ENCODE measurements around the gene KLRC1.
"Not testable (repeated sequence)": the region's sequence is repeated elsewhere in the genome, so short reads cannot be mapped to it uniquely, and the experiment has no call there.

The KLRC1 gene

GRCh38 chr12:10453156-10453555 is at the start of gene KLRC1:
KLRC1 (minus strand) TSS chr12:10453377; CDS start chr12:10451156, 2,221 bp downstream.
- DNase-seq (ENCODE audit: low read depth): no peak

- DNase-seq (ENCODE audit: low read depth): no peak
These were observed 47.9 kb upstream of the KLRC1 start for GRCh38 chr12:10501030-10501429.

GRCh38 chr12:10498042-10498441 is 44.9 kb upstream of the KLRC1 start:
- no peak for DNase-seq (ENCODE audit: low read depth)

GRCh38 chr12:10497602-10498001 is 44.4 kb upstream of the KLRC1 start:
- DNase-seq (ENCODE audit: low read depth): no peak

- DNase-seq (ENCODE audit: low read depth): no peak
These were observed 38.6 kb upstream of the KLRC1 start for GRCh38 chr12:10491766-10492165.

GRCh38 chr12:10487328-10487727 is 34.2 kb upstream of the KLRC1 start:
- DNase-seq (ENCODE audit: low read depth): not testable (repeated sequence)

GRCh38 chr12:10481901-10482300 is 28.7 kb upstream of the KLRC1 start:
- DNase-seq (ENCODE audit: low read depth): not testable (repeated sequence)

- not testable (repeated sequence) for DNase-seq (ENCODE audit: low read depth)
These were observed 19.6 kb upstream of the KLRC1 start for GRCh38 chr12:10472808-10473207.

GRCh38 chr12:10469701-10470100 is 16.5 kb upstream of the KLRC1 start:
- DNase-seq (ENCODE audit: low read depth): no peak

- DNase-seq (ENCODE audit: low read depth): no peak
These were observed 13.1 kb upstream of the KLRC1 start for GRCh38 chr12:10466311-10466710.

GRCh38 chr12:10457760-10458159 is 4.6 kb upstream of the KLRC1 start:
- no peak for DNase-seq (ENCODE audit: low read depth)

GRCh38 chr12:10456856-10457255 is 3.7 kb upstream of the KLRC1 start:
- no peak for DNase-seq (ENCODE audit: low read depth)

- no peak for DNase-seq (ENCODE audit: low read depth)
These were observed 2.6 kb upstream of the KLRC1 start for GRCh38 chr12:10455766-10456165.

GRCh38 chr12:10454531-10454930 is 1.4 kb upstream of the KLRC1 start:
- no peak for DNase-seq (ENCODE audit: low read depth)

GRCh38 chr12:10448236-10448635 is 4.9 kb downstream of the KLRC1 start:
- no peak for DNase-seq (ENCODE audit: low read depth)

- DNase-seq (ENCODE audit: low read depth): not testable (repeated sequence)
These were observed 7.1 kb downstream of the KLRC1 start for GRCh38 chr12:10446052-10446451.

- DNase-seq (ENCODE audit: low read depth): not testable (repeated sequence)
These were observed 12.0 kb downstream of the KLRC1 start for GRCh38 chr12:10441144-10441543.

GRCh38 chr12:10439608-10440274 is 13.4 kb downstream of the KLRC1 start:
- not testable (repeated sequence) for DNase-seq (ENCODE audit: low read depth)

- not testable (repeated sequence) for DNase-seq (ENCODE audit: low read depth)
These were observed 15.6 kb downstream of the KLRC1 start for GRCh38 chr12:10437601-10438000.

- not testable (repeated sequence) for DNase-seq (ENCODE audit: low read depth)
These were observed 17.4 kb downstream of the KLRC1 start, which contains the start of gene KLRC2 for GRCh38 chr12:10435816-10436215. KLRC2 (minus strand) TSS chr12:10436010; CDS start chr12:10435986, 24 bp downstream.

- DNase-seq (ENCODE audit: low read depth): not testable (repeated sequence)
These were observed 22.6 kb downstream of the KLRC1 start for GRCh38 chr12:10430623-10431022.

- DNase-seq (ENCODE audit: low read depth): not testable (repeated sequence)
These were observed 27.2 kb downstream of the KLRC1 start for GRCh38 chr12:10425938-10426337.

GRCh38 chr12:10424260-10424899 is 28.8 kb downstream of the KLRC1 start:
- not testable (repeated sequence) for DNase-seq (ENCODE audit: low read depth)
